Measurements from ENCODE around the gene CIT. TPM values are rescaled to one million over a fixed set of nuclear protein-coding genes. Genes with fewer than 3 reads are reported as not detected.
A peak's percentile ranks its signal among the peaks of the same experiment; 100 is the strongest.

The CIT gene
- total RNA-seq, 1 donor from 2014 or later = 1.8 TPM

- DNase-seq (ENCODE audit: low read depth in 2 of 2) = peak in 1 of 2 donors; percentile 12
Measured at GRCh38 chr12:119803381-119803791, 73.7 kb downstream of the CIT start.

GRCh38 chr12:119802472-119802871 is 74.6 kb downstream of the CIT start:
- no peak for DNase-seq (ENCODE audit: low read depth in 2 of 2)

DNA sequence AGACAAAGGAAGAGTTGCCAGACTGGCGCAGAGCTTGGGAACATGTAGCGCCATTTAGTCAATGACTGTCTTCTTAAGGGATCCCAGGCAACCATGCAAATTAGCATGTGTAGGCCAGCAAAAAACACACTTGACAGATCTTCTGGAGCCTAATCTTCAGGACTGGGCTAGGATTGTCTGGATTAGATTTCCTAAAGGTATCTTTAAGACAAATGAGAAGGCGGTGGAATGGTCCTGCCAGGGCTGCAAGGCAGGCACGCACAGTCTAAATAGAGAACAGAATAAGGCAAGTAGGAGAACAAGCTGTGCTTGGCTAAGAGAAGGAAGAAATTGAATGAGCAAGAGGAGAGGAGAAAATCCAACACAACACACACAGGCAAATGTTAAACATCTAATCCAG is 80.0 kb downstream of the CIT start:
- DNase-seq (ENCODE audit: low read depth in 2 of 2) = no peak

GRCh38 chr12:119796292-119796691 is 80.8 kb downstream of the CIT start:
- no peak for DNase-seq (ENCODE audit: low read depth in 2 of 2)

DNA sequence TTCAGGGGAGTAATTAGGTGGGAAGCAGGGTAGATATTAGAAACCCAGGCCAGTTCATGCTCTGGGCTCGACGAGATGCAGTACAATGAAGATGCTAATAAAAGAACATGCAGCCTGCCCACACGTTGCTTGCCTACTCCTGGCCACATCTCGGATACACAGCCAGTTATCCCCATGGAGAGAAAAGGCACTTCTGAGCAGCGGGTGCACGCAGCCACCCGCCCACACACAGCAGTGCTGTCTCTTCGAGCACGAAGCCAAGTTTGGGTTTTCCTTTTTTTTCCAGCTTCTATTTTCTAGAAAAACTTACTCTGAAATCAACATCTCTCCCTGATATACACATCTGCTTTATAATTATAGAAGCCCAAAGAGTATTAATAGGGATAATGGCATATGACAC is 85.7 kb downstream of the CIT start:
- no peak for DNase-seq (ENCODE audit: low read depth in 2 of 2)

- peak in 1 of 2 donors; percentile 23 for DNase-seq (ENCODE audit: low read depth in 2 of 2)
Measured at GRCh38 chr12:119788786-119789185, 88.3 kb downstream of the CIT start.

GRCh38 chr12:119786539-119786938 is 90.6 kb downstream of the CIT start:
- no peak for DNase-seq (ENCODE audit: low read depth in 2 of 2)

GRCh38 chr12:119784673-119785072 is 92.4 kb downstream of the CIT start:
- DNase-seq (ENCODE audit: low read depth in 2 of 2) = no peak

- no peak for DNase-seq (ENCODE audit: low read depth in 2 of 2)
Measured at GRCh38 chr12:119783787-119784186, 93.3 kb downstream of the CIT start.

DNA sequence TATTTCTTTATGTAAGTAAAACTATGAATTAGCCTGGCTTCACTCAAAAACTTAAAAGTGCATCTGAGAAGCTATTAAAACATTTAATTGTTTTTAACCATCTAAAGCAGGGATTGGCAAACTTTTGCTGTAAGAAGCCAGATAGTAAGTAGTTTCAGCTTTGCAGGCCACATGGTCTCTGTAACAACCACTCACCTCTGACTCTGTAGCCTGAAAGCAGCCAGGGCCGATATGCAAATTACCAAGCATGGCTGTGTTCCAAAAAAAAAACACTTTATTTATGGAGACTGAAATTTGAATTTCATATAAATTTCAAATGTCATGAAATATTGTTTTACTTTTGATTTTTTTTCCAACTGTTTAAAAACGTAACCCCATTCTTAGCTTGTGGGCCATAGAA is 95.3 kb downstream of the CIT start:
- no peak for DNase-seq (ENCODE audit: low read depth in 2 of 2)

DNA sequence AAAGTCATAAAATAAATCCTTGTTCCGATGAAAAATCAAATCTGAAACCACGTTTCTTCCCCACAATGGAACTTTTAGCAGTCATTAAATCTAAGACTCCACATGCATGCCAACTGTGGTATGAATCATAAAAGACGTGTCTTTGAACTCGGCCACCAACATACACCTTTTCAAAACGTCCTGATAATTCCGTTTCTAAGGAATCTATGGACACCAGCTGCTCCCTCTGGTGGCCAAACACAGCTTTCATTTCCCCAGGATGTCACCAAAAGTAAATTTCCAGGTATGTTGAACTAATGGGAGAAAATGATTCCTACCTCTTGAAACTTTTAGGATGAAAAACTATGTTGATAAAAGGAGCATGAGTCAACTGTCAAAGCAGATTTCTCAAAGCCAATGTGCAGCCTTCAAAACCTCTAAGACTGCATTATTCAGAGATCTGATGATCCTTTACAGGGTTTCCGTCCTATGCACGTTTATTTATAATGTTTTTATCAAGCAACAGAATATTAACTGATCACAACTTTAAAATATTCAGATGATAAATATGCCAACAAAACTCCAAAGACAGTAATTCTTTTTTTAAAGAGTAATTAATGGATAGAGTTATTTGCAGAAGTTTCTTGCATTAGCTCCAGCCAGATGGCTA is 96.2 kb downstream of the CIT start:
- DNase-seq (ENCODE audit: low read depth in 2 of 2) = peak; percentile 72 to 79

- no peak for DNase-seq (ENCODE audit: low read depth in 2 of 2)
Measured at GRCh38 chr12:119775246-119775895, 101.7 kb downstream of the CIT start.

DNA sequence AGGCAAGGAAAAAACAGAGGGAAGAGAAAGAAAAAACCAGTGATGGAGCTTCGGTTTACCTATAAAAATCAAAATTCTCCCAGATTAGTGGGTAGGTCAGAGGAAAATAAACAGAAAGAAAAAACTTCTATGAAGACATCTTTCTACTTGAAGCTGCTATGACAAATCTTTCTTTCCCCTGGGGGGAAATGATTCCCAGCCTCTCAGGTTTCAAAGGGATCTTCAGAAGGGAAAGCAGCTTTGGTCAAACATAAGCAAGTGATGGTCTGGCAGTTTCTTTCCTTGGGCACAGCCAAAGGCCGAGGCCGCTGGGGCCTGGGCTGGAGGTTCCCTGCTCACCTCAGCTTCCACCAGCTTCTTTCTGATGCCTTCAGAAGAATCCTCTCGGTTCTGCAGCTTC is 104.7 kb downstream of the CIT start:
- no peak for DNase-seq (ENCODE audit: low read depth in 2 of 2)

GRCh38 chr12:119770146-119770545 is 107.0 kb downstream of the CIT start:
- no peak for DNase-seq (ENCODE audit: low read depth in 2 of 2)

- no peak for DNase-seq (ENCODE audit: low read depth in 2 of 2)
Measured at GRCh38 chr12:119762619-119763018, 114.5 kb downstream of the CIT start.

- no peak for DNase-seq (ENCODE audit: low read depth in 2 of 2)
Measured at GRCh38 chr12:119758722-119759121, 118.4 kb downstream of the CIT start.

DNA sequence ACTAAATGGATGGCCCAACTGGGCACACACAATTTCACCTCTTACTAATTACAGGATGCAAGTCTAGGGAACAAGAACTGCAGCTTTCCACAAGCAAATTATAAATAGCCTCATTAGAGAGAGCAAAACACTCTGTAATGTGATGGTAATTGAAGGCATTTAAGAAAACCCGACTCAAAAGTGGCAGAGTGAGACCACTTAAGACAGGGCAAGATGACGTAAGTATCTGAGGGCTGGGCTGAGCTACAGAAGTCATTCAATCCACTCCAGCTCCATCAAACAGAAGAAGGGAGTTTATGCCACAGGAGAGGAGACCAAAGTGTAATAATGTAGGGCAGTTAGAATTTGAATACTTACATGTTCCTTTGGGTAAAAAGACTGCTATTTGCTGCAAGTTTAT is 118.9 kb downstream of the CIT start:
- DNase-seq (ENCODE audit: low read depth in 2 of 2) = no peak

DNA sequence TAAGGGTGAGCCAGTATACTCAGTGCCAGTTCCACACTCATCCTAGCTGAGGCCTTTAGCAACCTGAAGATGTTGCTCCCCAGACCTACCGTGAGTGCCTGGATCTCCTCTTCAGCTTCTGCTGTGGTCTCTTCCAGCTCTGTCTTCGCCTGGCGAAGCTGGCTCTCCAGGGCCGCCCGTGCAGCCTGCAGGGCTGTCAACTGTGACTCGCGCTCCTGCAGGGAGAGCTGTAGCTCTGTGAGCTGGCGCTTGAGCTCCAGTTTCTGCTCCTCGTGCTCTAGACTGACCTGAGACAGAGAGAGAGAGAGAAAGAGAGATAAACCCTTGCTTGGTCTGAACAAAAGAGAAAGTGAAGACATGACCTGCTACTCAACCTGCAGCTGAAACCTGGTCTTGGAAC is 125.2 kb downstream of the CIT start:
- no peak for DNase-seq (ENCODE audit: low read depth in 2 of 2)

DNA sequence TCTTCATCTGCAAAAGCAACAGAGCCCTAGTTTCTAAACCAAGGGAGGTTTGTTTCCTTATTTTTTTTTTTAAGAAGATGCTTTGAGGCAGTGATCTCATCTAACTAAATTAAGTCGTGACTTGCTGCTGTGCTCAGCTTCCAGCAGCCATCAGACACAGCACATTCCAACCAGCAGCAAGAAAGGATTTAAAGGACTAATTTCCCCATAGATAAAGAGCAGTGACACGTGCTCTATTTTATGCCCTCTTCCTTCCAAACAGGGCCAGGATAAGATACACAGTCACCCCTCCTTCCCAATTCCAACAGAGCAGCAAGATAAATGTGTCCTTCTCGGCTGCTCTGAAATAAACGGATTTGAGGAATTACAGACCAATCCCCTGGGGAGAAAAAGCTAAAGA is 127.5 kb downstream of the CIT start:
- DNase-seq (ENCODE audit: low read depth in 2 of 2) = no peak

DNA sequence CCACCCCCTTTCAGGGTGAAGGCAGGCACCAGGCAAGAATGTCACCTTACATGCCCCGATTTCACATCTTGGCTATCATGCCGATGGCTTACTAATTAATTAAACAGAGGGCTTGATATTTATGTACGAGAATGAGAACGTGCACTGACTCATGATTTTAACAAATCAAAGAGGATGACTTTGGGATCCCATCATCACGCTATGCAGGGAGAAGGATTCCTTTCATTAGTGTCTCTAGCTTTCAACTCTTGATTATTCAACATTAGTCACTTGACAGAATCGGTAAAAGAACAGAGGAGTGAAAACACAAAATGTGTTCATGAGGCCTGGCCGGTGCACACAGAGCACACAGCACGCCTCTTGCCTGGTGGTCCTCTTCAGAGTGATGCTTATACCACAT is 128.6 kb downstream of the CIT start:
- DNase-seq (ENCODE audit: low read depth in 2 of 2) = no peak

GRCh38 chr12:119746169-119746568 is 131.0 kb downstream of the CIT start:
- DNase-seq (ENCODE audit: low read depth in 2 of 2) = no peak

GRCh38 chr12:119744900-119745606 is 132.1 kb downstream of the CIT start:
- DNase-seq (ENCODE audit: low read depth in 2 of 2) = no peak

DNA sequence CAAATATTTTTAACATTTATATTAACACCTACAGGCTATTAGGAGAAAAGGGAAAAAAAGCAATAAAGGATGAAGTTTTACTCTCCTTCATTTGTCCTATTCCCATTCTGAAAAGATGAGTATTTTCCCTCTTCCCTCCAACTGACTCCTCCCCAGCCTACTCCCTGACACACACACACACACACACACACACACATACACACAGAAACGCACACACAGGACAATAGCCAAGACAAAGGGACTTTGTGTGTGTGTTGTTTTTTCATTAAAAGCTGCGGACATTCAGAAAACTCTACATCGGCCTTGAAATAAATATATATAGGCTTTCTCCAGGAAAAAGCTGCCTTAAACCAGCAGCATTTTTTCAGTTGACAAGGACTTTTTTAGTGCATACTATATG is 134.4 kb downstream of the CIT start:
- no peak for DNase-seq (ENCODE audit: low read depth in 2 of 2)

Data from lung microvascular endothelial cell (primary cell).